ENCODE measurements around the gene TCEANC2.
"Not testable (repeated sequence)": the region's sequence is repeated elsewhere in the genome, so short reads cannot be mapped to it uniquely, and the experiment has no call there.

The TCEANC2 gene

DNA sequence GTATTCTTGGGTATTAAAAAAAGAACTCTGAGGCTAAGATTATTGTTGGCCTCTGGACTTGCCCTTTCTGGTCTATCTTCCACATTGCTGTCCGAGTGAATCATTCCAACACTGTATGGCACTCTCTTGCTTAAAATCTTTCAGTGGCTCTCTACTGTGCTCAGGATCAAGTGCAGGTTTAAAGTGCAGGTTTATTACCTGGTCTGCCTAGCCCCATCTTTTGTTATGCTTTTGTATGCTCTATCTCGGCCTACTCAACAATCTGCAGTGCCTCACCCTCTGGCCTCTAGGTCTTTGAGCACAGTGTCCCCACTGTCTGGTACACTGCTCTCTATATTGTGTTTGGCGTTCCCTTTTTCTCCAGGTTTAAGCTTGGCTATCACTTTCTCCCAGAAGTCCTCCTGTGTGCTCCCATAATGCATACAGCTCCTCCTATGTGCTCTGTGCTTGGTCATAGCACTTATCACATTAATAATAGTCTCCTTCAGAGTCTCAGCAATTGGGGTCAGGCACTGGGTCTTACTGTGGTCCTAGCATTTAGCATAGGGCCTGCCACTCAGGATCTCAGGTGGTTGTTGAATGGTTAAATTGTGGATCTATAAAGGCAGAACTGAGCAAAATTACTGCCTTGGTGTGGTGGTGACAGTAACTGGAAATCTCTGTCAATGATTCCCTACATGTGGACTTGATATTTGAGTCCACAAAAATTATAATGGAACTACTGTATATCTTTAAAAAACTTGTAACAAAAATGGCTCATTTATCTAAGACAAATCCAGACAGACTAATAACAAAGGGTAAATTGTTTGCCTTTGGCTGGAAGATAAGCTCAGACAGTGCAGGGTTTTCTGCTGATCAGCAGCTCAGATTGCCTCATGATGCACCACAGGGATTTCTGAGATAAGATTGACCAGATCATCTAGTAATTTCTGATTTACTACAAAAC is 24.8 kb upstream of the TCEANC2 start:
- DNase-seq, result no peak

DNA sequence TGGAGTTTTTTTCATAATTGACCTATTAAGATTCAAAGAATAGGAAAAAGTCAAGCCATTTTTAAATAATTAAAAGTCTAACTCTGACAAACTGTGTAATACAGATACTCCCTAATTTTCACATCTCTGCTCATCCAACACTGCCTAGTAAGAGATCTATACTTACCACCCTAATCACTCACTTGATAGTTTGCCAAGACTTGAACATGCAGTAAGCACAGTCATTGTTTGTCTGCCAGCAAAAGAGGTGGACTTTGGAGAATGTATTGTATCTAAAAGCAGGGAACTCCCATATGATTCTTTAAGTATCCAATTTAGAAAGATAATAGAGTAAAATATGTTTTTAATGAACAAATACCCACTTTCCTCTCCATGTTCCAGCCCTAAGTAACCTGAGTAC is 15.9 kb upstream of the TCEANC2 start:
- no peak for DNase-seq

DNA sequence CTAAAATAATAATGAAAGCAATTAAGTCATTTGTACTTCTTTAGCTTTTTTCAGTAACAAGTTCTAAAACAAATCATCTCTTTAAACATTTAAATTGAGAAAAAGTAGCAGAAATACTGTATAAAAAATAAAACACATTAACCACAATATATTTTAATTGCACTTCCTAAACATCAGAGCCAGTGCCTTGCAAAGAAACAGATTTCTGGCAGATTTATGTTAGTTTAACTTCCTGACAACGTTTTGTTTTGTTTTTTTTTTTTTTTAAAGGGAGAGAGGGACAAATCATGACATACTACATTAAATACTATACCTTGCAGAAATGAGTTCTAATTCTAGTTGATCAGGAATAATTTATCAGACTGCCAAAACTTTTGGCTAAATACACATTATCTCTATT is 11.6 kb upstream of the TCEANC2 start:
- no peak for DNase-seq

DNA sequence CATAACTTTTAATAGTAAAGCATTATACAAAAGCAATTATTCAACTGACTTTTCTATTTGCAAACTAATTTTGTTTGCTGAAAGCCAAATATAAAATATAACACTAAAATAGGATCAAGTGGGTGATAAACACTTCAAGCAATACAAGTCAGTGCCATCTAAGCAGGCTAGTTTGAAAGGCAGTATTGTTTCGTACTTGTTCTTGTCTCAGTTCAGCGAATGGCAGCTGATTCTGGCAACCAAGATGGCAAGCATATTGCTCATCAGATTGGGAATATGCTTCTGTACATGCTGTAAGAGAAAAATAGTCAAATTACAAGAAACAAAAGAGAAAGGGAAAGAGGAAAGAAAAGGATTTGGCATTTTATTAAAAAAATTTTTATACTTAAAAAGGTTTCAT is 7.9 kb upstream of the TCEANC2 start:
- no peak for DNase-seq

DNA sequence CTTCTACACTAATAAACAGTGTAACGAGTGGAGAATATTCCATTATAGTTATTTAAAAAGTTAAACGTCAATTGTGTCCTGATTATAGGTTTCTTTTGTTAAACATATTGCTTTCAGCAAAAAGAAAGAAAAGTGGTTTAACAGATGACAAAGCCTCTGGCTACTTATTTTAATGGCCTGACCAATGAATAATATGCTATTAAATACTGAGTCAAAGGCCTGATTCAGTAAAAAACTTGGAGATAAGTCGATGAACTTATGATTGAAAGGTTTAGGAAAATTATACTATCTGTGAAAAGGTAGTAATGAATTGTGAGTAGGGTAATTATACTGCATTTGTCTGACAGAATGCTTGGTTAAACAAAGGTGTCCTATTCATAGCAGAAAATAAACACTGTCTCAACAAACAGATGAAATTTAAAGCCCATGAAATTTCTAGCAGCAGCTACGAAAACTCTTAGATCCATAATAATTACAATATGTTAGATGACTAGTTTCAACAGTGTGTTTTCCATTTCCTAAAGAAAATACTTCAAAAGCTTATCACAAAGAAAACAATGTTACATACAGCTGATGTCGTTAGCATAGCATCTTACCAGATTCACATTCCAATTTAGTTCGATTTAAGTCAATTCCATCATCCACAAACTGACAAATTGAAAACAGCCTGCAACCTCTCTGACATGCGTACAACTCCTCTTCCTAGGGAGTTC is 6.6 kb upstream of the TCEANC2 start:
- DNase-seq, result no peak

DNA sequence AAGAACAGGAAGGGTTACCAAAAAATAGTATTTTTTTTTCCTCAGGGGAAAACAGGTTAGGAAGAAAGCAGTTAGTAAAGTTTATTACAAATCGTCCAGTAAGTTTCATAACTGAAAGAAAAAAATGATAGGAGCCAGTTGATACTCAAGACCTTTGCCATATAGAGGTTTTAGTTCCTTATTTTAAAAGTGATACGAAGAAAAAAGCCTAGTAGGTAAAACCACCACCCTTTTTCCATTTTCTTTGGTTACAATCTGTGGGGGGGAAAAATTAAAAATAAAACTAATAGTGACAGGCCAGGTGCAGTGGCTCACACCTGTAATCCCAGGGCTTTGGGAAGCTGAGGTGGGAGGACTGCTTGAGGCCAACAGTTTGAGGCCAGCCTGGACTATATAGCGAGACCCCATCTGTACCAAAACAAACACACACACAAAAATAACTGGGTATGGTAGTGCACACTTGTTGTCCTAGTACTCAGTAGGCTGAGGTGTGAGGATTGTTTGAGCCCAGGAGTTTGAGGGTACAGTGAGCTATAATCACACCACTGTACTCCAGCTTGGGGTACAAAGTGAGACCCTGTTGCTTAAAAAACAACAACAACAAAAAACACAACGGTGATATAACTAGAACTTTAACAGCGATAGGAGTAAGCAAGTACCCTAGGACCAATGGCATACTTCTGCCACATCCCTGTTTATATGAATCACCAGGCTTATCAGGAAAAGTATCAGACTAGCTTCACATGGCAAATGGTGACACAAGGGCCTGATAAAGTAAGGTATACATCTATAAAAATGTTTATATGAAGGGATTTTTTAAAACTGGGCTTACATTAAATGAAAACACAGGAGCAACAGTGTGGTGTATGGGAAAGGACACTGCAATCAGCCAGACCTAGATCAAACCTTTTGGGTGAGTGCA is 5.8 kb upstream of the TCEANC2 start:
- no peak for DNase-seq

DNA sequence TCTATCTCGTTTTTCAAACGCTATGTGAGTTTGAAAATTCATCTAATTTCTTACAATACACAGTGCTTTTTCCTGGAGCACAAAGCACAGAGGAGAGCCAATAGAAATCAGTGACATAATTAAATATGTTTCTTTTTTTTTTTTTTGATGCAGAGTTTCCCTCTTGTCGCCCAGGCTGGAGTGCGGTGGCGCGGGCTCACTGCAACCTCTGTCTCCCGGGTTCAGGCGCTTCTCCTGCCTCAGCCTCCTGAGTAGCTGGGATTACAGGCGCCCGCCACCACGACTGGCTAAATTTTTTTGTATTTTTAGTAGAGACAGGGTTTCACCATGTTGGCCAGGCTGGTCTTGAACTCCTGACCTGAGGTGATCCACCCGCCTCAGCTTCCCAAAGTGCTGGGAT is 3.0 kb upstream of the TCEANC2 start:
- DNase-seq, result not testable (repeated sequence)

DNA sequence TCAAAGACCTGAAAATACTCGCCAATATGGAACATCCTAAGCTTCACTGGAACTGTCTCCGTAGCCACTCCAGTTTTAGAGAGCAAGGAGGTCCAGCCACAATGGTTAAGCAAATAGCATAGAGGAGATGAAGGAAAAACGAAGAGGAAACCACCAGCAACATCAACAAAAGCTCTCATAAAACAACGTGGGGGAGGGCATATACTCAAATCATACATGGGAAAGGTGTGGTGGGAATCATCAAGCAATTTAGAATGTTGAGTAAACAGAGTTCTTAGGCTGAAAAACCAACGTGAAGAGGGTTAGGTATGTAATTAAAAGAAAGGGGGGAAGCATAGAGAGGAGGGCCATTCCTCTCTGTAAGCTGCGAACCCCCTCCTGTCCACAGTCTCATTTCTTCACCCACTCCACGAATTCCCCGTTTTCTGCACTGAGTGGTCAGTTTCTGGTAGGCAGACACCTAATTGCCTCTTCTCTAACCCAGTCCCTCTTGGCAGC is 1.4 kb upstream of the TCEANC2 start:
- DNase-seq, result no peak

DNA sequence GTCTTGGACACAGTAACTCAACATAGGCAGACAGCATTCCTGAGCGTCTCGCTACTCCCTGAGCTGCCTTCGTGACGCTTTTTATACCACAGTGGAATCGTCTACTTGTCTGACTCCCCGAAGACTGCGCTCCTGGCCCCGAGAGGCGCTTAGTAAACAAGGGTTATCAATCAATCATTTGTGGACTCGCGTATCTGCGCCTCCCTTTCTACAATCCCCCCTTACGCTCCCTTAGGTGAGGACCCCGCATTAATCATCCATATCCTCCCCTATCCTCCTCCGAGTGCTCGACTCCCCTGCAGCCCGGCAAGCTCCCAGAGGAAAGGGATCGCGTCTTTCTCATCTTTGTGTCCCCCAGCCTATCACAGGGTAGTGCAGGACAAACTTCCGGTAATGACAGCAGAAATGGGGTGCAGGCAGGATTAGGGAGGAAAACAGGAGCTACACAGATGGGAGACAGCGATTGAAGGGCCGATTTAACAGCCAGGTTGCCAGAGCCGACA is 926 bp upstream of the TCEANC2 start:
- no peak for DNase-seq

DNA sequence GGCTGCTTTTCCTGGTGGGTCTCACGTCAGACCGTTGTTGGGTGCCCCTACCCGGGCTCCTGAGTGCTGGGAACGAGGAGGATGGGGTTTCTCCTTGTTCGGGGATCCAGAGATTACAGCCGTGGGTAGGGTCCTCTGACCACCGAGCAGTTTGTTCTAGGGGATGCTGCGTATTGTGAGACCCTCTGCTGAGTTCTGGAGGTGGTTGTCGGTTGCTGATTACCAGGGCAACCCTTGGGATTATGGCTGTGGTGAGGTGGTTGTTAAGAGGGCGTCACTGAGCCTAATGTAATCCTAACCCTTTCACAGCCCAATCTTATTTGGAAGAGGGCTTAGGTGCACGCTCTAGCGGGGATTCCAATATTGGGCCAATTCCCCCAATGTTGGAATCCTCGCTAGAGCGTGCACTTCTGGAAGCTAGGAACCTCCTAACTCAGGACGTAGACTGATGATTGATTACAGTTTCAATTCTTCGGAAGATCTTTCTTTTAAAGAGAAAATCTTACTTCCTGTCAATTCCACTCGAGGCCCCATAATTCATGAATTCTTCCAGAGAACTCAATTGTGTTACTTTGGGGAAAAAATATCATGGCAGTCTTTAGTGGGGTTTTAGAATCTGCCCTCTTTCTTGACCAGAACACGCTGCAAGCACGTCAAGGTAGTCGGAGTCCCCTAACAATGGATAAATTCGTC is 483 bp downstream of the TCEANC2 start:
- DNase-seq, result no peak

DNA sequence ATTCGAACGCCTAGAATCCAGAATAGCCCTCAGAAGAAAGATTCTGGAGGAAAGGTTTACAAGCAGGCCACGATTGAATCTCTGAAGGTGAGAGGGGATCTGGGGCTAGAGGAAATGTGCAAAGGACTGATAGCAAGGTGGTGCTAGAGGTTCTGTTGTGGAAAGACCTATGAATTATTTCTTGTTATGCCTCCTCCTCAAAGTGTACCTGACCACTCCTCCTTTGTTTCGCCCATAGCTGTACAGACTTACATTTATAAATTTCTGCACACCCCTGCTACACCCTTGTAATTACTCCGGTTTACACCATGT is 986 bp downstream of the TCEANC2 start:
- peak; percentile 9 for DNase-seq

DNA sequence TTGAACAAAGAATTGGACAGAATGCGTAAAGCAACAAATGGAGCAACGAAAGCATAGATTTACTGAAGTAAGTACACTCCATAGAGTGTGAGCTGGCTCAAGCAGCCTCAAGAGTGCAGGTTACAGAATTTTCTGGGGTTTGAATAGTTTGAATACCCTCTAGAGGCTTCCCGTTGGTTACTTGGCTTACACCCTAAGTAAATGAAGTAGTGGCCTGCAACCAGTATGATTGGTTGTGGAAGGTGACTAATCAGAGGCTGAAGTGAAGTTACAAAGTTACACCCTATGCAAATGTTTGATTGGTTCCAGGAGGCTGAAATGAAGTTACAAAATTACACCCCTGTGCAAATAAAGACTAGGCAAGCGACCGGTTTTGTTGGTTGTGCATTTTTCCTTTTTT is 10.9 kb downstream of the TCEANC2 start:
- DNase-seq, result no peak

DNA sequence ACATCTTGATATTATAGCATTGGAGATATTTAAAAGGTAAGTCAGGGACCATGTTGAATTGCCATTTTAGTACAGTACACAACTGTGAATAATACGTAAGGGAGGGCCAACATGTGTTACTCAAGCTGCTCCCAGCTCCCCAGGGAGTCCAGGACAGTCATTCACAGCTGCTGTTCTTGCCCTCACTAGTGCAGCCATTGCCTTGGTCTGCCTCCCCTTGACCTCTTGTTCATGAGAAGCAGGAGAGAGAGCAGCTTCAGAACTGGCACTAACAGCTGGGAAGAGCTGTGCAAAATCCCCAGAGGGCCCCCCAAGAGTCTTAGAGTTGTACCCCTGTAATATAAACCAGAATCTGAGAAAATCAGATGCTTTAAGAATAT is 16.4 kb downstream of the TCEANC2 start:
- peak; percentile 70 for DNase-seq

DNA sequence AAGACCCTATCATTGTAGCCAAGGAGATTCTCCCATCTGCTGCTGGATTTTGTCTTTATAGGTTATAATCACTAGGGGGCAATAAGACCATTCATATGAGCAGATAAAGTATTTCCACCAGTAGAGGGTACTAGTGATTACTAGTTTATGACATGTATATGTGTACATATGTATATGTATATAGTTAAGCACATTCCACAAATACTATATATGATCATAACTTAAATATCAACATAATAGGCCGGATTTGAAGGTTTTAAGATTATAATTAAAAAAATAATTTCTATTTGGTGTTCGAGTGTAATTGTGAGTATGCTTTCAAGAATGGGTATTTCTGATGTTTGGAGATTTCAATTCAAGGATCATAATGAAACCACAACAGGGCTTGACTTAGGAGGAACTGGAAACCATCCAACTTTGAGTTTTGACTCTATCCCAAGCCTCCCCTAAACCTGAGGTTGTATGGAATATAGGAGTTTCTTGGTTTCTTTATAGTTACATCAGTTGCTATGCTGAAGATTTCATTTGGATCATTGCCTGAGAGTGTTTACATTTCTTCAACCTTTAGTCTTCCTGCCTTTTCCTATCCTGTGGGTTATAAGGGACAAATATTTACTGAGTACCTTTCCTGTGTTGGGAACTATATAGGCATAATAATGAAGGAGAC is 16.9 kb downstream of the TCEANC2 start:
- DNase-seq, result no peak

DNA sequence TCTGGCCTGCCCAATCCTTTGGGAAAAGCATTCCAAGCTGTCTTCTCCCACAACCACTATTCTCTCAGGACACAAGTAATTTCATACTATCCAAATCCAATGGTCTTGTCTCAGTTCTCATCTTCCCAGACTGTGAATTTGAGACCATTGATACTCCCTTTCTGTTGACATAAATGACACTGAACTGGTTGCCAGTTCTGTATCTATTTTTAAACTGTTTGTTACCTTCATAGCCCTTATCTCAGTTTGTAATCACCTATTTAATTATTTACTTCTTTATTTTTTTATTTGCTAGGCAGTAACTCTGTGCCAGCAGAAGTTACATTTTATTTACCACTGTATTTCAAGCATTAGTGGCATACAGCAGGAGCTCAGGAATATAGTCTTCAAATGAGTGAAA is 24.0 kb downstream of the TCEANC2 start:
- DNase-seq, result no peak

DNA sequence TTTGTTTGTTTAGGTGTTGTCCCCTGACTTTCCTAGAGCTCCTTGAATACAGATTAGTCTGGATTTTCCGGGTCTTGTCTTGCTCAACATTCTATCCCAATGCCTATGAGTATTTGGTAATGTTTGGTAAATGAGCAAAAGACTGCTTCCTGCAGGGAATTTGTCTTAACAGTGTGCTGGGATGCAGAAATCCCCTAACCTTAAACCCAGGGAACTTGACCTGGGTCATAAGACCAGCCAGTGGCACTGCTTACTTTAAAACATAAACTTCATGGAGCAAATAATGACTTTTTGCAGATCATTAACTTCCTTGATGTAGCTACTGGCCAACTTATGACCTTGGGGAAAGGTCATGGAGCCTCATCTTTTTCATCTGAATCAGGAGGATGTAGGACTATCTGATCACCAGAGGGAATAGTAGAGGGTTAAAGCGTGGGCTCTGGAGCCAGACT is 27.2 kb downstream of the TCEANC2 start:
- DNase-seq, result no peak

DNA sequence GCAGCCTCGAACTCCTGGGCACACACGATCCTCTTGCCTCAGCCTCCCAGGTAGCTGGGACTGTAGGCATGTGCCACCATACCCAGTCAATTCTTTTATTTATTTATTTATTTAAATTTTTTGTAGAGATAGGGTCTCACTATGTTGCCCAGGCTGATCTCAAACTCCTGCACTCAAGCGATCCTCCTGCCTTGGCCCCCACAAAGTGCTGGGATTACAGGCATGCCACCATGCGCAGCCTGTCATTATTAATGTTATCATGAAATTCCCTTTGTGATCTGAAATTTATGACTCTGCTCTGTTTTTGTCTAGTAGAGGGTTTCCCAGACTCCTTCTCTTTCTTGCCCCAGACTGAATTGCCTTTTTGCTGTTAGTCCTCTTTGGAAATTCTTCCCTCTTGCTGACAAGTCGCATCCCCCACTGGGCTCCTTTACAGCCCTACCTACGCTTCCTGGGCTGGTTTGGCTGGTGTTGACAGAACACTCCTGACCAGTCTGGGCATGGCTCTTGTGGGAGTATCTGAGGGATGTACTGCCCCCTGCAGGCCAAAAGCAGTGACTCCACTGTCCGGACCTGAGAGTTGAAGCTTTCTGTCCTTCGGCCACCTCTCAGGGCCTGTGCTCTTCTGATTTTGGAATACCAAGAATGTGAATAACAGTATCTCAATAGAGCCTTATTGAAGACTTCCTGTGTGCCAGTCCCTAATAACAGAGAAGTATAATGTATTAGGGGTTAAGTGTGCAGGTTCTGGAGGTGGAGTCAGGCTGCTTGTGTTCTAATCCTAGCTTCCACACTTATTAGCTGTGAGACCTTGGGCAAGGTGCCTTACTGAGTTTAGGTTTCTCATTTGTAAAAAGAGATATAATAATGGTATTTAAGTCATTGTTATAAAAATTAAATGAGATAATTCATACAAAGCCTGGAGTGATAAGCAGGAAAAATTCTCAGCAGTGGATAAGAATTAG is 28.2 kb downstream of the TCEANC2 start:
- DNase-seq, result peak; percentile 42

DNA sequence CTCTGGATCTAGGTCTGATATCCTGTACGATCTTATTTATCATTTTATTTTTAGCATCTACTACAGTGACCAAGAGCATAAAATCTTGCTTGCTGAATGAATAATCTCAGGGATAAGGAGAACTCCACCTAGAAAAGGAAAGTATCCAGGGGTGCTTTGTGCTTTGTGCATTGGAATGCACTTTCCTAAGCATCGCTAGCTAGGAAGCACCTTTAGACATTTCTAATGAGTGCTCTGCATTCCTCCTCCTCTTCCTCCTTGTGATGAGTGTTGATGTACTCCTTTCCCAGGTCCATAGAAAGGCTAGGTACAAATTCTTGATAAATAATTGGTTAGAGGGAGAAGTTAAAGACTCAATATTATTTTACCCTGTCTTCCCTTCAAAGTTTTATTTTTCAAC is 31.4 kb downstream of the TCEANC2 start:
- DNase-seq, result no peak

DNA sequence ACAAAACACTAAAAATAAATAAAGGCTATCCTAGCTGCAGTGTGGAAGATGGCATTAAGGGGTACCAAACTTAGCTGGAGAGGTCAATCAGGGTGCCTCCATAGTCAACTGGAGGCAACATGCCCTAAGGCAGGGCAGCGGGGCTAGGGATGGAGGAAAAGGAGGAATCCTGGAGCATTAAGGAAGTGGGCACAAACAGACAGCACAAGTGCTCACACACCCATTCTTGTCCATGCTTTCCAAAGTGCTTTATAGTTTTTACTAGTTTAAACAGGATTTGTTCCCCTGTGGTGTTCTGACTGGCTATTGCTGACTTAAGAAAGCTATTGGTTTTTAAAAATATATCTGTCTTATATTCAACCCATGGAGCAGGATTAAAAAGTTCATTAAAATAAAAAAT is 33.3 kb downstream of the TCEANC2 start:
- DNase-seq, result no peak

DNA sequence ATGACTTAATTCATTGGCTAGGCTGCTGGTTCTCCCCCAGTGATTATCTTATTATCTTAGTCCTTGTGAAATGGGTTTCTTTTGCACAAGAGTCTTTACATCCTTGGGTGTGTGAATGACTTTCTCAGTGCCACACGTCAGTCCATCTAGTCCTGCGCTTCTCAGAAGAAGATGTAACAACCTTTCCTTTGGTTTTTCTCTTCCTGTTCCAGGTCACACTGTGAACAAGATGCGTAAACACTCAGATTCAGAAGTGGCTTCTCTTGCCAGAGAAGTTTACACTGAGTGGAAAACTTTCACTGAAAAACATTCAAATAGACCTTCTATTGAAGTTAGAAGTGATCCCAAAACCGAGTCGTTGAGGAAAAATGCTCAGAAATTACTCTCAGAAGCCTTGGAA is 35.0 kb downstream of the TCEANC2 start:
- no peak for DNase-seq
